Measurements from ENCODE around the gene PTK6. TPM values are rescaled to one million over a fixed set of nuclear protein-coding genes. Genes with fewer than 3 reads are reported as not detected.
A peak's percentile ranks its signal among the peaks of the same experiment; 100 is the strongest.
"Not testable (repeated sequence)": the region's sequence is repeated elsewhere in the genome, so short reads cannot be mapped to it uniquely, and the experiment has no call there.

The PTK6 gene
- total RNA-seq, 2 experiments from 2014 or later: 0.19 to 0.22 TPM

DNA sequence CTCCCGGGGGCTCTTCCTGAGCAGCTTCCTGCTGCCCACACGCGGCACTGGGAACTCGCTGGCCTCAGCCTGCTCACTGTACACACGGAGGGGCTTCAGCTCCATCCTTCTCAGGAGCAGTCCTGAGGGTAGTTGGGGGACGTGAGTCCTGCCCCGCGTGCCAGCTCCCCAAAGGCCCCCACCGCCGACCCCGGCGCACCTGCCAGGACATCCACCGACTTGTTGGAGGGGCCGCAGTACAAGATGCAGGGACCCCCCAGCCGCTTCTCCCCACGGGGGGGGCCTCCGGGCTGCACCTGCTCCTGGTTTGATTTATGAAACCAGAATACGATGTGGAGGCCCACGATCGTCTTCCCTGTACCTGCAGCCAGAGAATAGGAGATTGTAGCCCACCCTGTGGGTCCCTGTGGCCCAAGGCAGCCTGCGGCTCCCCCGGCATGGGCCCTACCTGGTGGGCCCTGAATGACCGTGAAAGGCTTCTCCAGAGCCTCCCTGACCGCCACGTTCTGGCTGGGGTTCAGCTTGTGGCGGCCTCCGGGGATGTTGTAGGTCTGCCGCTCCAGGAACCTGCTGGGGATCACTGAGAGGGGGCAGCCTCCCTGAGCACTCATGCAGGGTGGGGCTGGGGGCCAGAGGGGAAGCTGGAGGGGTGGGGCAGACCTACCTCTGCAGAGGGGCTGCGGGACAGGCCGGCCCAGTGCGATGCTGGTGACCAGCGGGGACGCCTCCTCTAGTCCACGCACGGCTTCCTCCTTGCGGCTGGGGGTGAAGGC, 24.6 kb upstream of the PTK6 start:
- CTCF ChIA-PET: interaction anchor here (1.0 kb wide), 1 partner anchor 10 kb away, joined by 3 read pairs; no protein-coding TSS in a partner anchor
- Mint-ChIP-seq H3K27ac (no peak overlapping the region), H3K9me3 (no peaks in the 10 kb centered on the region), H3K4me1 (ENCODE audit: low read depth) (no peaks in the 10 kb centered on the region), H3K27me3 (no peaks in the 10 kb centered on the region), H3K4me3 (no peak overlapping the region), H3K36me3 (ENCODE audit: low read depth) (peaks cover 11% of the 10 kb centered on the region)
- TF ChIP-seq, protein P1, sequence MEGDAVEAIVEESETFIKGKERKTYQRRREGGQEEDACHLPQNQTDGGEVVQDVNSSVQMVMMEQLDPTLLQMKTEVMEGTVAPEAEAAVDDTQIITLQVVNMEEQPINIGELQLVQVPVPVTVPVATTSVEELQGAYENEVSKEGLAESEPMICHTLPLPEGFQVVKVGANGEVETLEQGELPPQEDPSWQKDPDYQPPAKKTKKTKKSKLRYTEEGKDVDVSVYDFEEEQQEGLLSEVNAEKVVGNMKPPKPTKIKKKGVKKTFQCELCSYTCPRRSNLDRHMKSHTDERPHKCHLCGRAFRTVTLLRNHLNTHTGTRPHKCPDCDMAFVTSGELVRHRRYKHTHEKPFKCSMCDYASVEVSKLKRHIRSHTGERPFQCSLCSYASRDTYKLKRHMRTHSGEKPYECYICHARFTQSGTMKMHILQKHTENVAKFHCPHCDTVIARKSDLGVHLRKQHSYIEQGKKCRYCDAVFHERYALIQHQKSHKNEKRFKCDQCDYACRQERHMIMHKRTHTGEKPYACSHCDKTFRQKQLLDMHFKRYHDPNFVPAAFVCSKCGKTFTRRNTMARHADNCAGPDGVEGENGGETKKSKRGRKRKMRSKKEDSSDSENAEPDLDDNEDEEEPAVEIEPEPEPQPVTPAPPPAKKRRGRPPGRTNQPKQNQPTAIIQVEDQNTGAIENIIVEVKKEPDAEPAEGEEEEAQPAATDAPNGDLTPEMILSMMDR (IDR thresholded peaks at IDR 0.05): no peak
- ATAC-seq (ENCODE audit: poor library complexity): no peak
- Histone ChIP-seq H3K27me3 (ENCODE audit: control insufficient read depth in 1 of 2, insufficient read depth in 2 of 2, low read length in 2 of 2) (no peaks in the 10 kb centered on the region), H3K27ac (ENCODE audit: low read depth in 1 of 2, low read length in 2 of 2) (no peak overlapping the region), H3K36me3 (ENCODE audit: insufficient read depth, low read length) (peaks cover 48% of the 10 kb centered on the region), H3K4me1 (ENCODE audit: insufficient read depth, low read length) (peaks cover 1% of the 10 kb centered on the region), H3K4me3 (ENCODE audit: low read length) (no peak overlapping the region), H3K9me3 (ENCODE audit: control insufficient read depth in 1 of 2, insufficient read depth in 1 of 2, low read length in 2 of 2) (peaks cover 0 to 3% of the 10 kb centered on the region in 2 experiments)
- POLR2A ChIA-PET: interaction anchor here (1.1 kb wide), 1 partner anchor 80 kb away, joined by 3 read pairs; no protein-coding TSS in a partner anchor
- intact Hi-C loops (cut with DNase I, micrococcal nuclease): no loop called here
- DNase-seq: no peak

- intact Hi-C loops (cut with DNase I, micrococcal nuclease): no loop called here
- H3K9me3 Mint-ChIP-seq: no peaks in the 10 kb centered on the region
- no peaks in the 10 kb centered on the region for H3K27me3 Mint-ChIP-seq
- Histone ChIP-seq H3K4me1 (ENCODE audit: insufficient read depth, low read length) (no peaks in the 10 kb centered on the region), H3K4me3 (ENCODE audit: low read length) (no peak overlapping the region), H3K9me3 (ENCODE audit: control insufficient read depth in 1 of 2, insufficient read depth in 1 of 2, low read length in 2 of 2) (peaks cover 0 to 3% of the 10 kb centered on the region in 2 experiments), H3K36me3 (ENCODE audit: insufficient read depth, low read length) (peaks cover 48% of the 10 kb centered on the region), H3K27me3 (ENCODE audit: control insufficient read depth in 1 of 2, insufficient read depth in 2 of 2, low read length in 2 of 2) (no peaks in the 10 kb centered on the region), H3K27ac (ENCODE audit: low read depth in 1 of 2, low read length in 2 of 2) (no peak overlapping the region)
- ATAC-seq (ENCODE audit: poor library complexity) (no peak), DNase-seq (no peak)
- ChIA-PET POLR2A (no interaction called here), CTCF (interaction anchor here (1.0 kb wide), 1 partner anchor 9 kb away, joined by 3 read pairs; no protein-coding TSS in a partner anchor)
- no peak overlapping the region for H3K27ac Mint-ChIP-seq
- TF ChIP-seq, protein P1 (IDR thresholded peaks at IDR 0.05): no peak
- H3K36me3 Mint-ChIP-seq (ENCODE audit: low read depth): peaks cover 11% of the 10 kb centered on the region
- no peak overlapping the region for H3K4me3 Mint-ChIP-seq
- no peaks in the 10 kb centered on the region for H3K4me1 Mint-ChIP-seq (ENCODE audit: low read depth)
Observed at GRCh38 chr20:63560856-63561609, 23.9 kb upstream of the PTK6 start.

DNA sequence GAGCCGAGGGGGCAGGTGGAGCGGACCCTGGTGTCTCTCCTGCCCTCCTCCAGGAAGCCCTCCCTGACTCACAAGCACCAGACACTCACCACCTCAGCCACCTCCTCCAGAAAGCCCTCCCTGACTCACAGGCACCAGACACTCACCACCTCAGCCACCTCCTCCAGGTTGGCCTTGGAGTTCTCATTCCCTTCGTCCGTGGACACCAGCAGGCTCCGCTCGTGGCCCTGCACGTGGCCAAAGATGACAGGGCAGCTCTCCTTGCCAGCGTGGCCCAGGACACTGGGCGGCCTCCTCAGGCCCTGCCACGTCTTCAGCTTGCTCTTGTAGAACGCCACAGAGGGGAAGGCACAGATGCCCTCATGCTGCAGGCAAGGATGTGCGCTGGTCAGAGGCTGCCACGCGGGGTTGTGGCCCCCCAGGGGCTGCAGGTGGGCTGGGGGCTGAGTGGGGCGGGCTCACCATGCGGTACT, 23.2 kb upstream of the PTK6 start:
- CTCF ChIA-PET: no interaction called here
- DNase-seq (no peak), ATAC-seq (ENCODE audit: poor library complexity) (no peak)
- H3K4me1 Mint-ChIP-seq (ENCODE audit: low read depth): no peaks in the 10 kb centered on the region
- TF ChIP-seq, protein P1 (IDR thresholded peaks at IDR 0.05): no peak
- H3K36me3 ChIP-seq (ENCODE audit: insufficient read depth, low read length): peaks cover 46% of the 10 kb centered on the region
- H3K4me3 Mint-ChIP-seq: no peak overlapping the region
- H3K9me3 ChIP-seq (ENCODE audit: control insufficient read depth in 1 of 2, insufficient read depth in 1 of 2, low read length in 2 of 2): peaks cover 0 to 3% of the 10 kb centered on the region in 2 experiments
- intact Hi-C loops (cut with DNase I, micrococcal nuclease): no loop called here
- peaks cover 11% of the 10 kb centered on the region for H3K36me3 Mint-ChIP-seq (ENCODE audit: low read depth)
- no peaks in the 10 kb centered on the region for H3K9me3 Mint-ChIP-seq
- H3K4me1 ChIP-seq (ENCODE audit: insufficient read depth, low read length): no peaks in the 10 kb centered on the region
- POLR2A ChIA-PET: no interaction called here
- no peak overlapping the region for H3K4me3 ChIP-seq (ENCODE audit: low read length)
- H3K27me3 ChIP-seq (ENCODE audit: control insufficient read depth in 1 of 2, insufficient read depth in 2 of 2, low read length in 2 of 2): no peaks in the 10 kb centered on the region
- no peaks in the 10 kb centered on the region for H3K27me3 Mint-ChIP-seq
- no peak overlapping the region for H3K27ac ChIP-seq (ENCODE audit: low read depth in 1 of 2, low read length in 2 of 2)
- no peak overlapping the region for H3K27ac Mint-ChIP-seq

DNA sequence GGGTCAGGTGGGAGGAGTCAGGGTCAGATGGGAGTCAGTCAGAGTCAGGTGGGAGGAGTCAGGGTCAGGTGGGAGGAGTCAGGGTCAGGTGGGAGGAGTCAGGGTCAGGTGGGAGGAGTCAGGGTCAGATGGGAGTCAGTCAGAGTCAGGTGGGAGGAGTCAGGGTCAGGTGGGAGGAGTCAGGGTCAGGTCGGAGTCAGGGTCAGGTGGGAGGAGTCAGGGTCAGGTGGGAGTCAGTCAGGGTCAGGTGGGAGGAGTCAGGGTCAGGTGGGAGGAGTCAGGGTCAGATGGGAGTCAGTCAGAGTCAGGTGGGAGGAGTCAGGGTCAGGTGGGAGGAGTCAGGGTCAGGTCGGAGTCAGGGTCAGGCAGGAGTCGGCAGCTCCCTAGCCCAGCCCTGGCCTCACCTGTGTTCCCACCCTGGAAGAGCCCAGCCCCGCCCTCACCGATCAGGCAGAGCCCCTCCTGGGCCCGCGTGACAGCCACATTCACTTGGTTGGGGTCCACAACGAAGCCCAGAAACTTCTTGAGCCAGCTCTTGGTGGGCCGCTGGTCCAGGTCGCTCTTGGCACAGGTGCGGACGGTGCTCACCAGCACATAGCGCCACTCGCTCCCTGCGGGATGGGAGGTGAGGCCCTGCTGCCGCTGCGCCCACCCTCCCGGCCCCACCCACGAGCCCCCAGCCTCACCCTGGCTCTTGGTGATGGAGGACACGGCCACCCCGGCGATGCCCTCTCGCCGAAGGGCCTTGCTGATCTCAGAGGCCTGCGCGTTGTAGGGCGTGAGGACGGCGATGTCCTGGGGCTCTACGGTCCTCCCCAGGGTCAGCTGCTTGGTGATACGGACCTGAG, 22.5 kb upstream of the PTK6 start:
- ATAC-seq (ENCODE audit: poor library complexity) (peak; percentile 17), DNase-seq (peak in 7 of 14 experiments; percentile 37 to 65 (median 58))
- intact Hi-C loops (cut with DNase I, micrococcal nuclease); H3K4me3 Mint-ChIP-seq; H3K9me3 ChIP-seq (ENCODE audit: control insufficient read depth in 1 of 2, insufficient read depth in 1 of 2, low read length in 2 of 2); POLR2A ChIA-PET; H3K27ac ChIP-seq (ENCODE audit: low read depth in 1 of 2, low read length in 2 of 2); H3K4me1 ChIP-seq (ENCODE audit: insufficient read depth, low read length); H3K27me3 Mint-ChIP-seq; H3K4me3 ChIP-seq (ENCODE audit: low read length); CTCF ChIA-PET; H3K27me3 ChIP-seq (ENCODE audit: control insufficient read depth in 1 of 2, insufficient read depth in 2 of 2, low read length in 2 of 2); H3K4me1 Mint-ChIP-seq (ENCODE audit: low read depth); H3K27ac Mint-ChIP-seq; H3K9me3 Mint-ChIP-seq: not testable (repeated sequence)
- peaks cover 11% of the 10 kb centered on the region for H3K36me3 Mint-ChIP-seq (ENCODE audit: low read depth)
- H3K36me3 ChIP-seq (ENCODE audit: insufficient read depth, low read length): peaks cover 43% of the 10 kb centered on the region

Data from CD4-positive, alpha-beta T cell (primary cell).